Endothelial cell (in vitro differentiated cells): ENCODE data around the gene TXNL4A. TPM values are rescaled to one million over a fixed set of nuclear protein-coding genes. Genes with fewer than 3 reads are reported as not detected.

Experiments used
- DNase-seq: peaks from one replicate; pipeline ENCODE4 v3.0.0; 2021; ENCODE audit warnings: low spot score
- H3K27ac Mint-ChIP-seq: one replicate; pipeline ENCODE4 v1.8.0; 2021; ENCODE audit warnings: mixed read lengths, inconsistent platforms; ENCODE audit not compliant: unreplicated experiment
- H3K27me3 Mint-ChIP-seq: one replicate; pipeline ENCODE4 v1.8.0; 2021; ENCODE audit warnings: mild to moderate bottlenecking, moderate library complexity, mixed read lengths, inconsistent platforms; ENCODE audit not compliant: unreplicated experiment
- H3K36me3 Mint-ChIP-seq: one replicate; pipeline ENCODE4 v1.8.0; 2021; ENCODE audit warnings: mild to moderate bottlenecking, low read depth, mixed read lengths, inconsistent platforms; ENCODE audit not compliant: unreplicated experiment
- H3K4me1 Mint-ChIP-seq: one replicate; pipeline ENCODE4 v1.8.0; 2021; ENCODE audit warnings: mild to moderate bottlenecking, mixed read lengths, inconsistent platforms; ENCODE audit not compliant: unreplicated experiment
- H3K4me3 Mint-ChIP-seq: one replicate; pipeline ENCODE4 v1.8.0; 2021; ENCODE audit warnings: mild to moderate bottlenecking, mixed read lengths, inconsistent platforms; ENCODE audit not compliant: unreplicated experiment
- H3K9me3 Mint-ChIP-seq: one replicate; pipeline ENCODE4 v1.8.0; 2021; ENCODE audit warnings: mixed read lengths, inconsistent platforms; ENCODE audit not compliant: unreplicated experiment
- long read RNA-seq: library from polyadenylated mRNA; unstranded; transcript quantifications from one replicate; pipeline ENCODE4 v2.0.0, GENCODE V29; 2020; ENCODE audit not compliant: unreplicated experiment
- total RNA-seq: library from RNA; stranded (reverse); fragmentation: NEBNext Ultra II Directional; extraction: Animal tissue kit (Norgen Biotek cat#: 25700); gene quantifications from one replicate; pipeline ENCODE4 v1.2.1, GENCODE V29; 2021; ENCODE audit not compliant: unreplicated experiment
- TF ChIP-seq, protein P1 (sequence below): fragments of 200-600 bp; sonication (generic); IDR thresholded peaks from one replicate; pipeline ENCODE4 v1.5.0; 2021; ENCODE audit warnings: antibody characterized with exemption; ENCODE audit not compliant: unreplicated experiment

Gene TXNL4A, protein sequence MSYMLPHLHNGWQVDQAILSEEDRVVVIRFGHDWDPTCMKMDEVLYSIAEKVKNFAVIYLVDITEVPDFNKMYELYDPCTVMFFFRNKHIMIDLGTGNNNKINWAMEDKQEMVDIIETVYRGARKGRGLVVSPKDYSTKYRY
- total RNA-seq: 86.8 TPM
- long read RNA-seq, transcript TXNL4A-201 (3 exons, 3,504 nt): major isoform, 7 of 12 reads
- long read RNA-seq, partial matches to known transcripts: 0 of 12 reads
- long read RNA-seq, other reads (novel, unspliced or antisense): 4 of 12 reads

DNA sequence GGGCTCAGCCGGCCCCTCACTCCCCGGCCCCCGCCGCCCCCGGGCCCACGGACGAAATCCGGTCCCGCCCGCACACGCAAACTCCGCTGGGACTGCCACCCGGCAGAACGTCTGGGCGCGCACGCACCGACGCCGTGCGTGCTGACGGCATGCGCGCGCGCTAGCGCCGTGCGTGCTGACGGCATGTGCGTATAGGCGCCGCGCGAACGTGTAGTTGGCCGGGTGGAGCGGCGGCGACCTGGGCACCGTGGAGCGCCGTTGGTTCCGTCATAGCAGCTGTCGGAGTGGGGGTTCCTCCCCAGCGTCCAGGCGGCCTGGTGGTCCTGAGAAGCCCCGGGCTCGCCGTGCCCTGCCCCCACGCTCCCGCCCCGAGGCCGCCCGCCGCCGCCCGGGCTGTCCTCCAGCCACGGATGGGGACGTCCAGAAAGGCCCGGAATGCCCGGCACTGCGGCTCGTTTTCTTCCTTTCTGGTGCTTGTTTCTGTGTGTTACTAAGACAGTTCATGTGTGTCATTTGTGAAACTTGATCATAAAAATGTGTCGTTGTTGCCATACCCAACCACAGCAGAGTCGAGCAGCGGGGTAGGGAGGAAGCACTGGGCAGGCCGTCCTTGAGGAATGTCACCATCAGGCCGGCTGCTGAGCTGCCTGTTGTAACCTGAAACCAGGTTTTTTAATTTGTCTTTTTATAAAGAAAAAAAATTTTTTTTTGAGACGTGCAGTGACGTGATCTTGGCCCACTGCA is at the start of gene TXNL4A:
TSS of gene TXNL4A (minus strand) at position 113 of the 744 bp plus-strand sequence. CDS start 171 bp downstream, outside the sequence.
- peak; percentile 76 for DNase-seq
- Mint-ChIP-seq H3K9me3 (no peaks in the 10 kb centered on the region), H3K4me1 (peaks cover 18% of the 10 kb centered on the region), H3K36me3 (peaks cover 8% of the 10 kb centered on the region), H3K4me3 (peak within 1 kb of the TSS; percentile 98), H3K27ac (peak within 1 kb of the TSS; percentile 92), H3K27me3 (no peaks in the 10 kb centered on the region)
- TF ChIP-seq, protein P1, sequence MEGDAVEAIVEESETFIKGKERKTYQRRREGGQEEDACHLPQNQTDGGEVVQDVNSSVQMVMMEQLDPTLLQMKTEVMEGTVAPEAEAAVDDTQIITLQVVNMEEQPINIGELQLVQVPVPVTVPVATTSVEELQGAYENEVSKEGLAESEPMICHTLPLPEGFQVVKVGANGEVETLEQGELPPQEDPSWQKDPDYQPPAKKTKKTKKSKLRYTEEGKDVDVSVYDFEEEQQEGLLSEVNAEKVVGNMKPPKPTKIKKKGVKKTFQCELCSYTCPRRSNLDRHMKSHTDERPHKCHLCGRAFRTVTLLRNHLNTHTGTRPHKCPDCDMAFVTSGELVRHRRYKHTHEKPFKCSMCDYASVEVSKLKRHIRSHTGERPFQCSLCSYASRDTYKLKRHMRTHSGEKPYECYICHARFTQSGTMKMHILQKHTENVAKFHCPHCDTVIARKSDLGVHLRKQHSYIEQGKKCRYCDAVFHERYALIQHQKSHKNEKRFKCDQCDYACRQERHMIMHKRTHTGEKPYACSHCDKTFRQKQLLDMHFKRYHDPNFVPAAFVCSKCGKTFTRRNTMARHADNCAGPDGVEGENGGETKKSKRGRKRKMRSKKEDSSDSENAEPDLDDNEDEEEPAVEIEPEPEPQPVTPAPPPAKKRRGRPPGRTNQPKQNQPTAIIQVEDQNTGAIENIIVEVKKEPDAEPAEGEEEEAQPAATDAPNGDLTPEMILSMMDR: no peak

DNA sequence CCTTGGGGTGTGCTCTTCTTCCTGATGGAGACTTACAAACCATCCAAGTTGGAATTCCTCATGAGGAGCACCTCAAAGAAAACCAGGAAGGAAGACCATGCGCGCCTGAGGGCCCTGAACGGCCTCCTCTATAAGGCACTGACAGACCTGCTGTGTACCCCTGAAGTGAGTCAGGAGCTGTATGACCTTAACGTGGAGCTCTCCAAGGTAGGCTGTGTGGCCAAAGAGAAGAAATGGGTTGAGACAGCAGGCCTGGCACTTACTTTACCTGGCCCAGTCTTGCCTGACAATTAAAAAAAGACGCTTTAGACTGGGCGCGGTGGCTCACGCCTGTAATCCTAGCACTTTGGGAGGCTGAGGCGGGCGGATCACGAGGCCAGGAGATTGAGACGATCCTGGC is 48.9 kb upstream of the TXNL4A start:
- Mint-ChIP-seq H3K4me3 (no peak overlapping the region), H3K36me3 (peaks cover 16% of the 10 kb centered on the region), H3K27me3 (peaks cover 12% of the 10 kb centered on the region), H3K27ac (no peak overlapping the region), H3K9me3 (no peaks in the 10 kb centered on the region), H3K4me1 (peaks cover 21% of the 10 kb centered on the region)
- DNase-seq: no peak
- TF ChIP-seq, protein P1: no peak

DNA sequence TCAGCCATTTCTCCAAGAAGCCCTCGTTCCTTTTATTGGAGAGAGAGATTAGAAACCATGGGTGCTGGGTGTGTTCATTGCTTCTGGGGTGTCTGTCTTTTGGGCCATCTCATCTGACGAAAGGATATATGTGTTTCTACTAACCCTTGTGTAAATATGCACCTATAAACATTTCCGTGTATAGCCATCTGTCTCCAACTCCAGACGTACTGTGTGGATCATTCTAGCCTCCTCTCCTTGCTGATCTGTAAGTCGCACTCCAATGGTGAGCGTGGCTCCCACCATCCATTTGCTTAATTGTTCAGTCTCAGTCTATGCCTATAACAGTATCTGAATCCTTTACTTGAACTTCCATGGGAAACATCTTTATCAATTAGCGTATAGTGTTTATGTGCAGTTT is 47.6 kb upstream of the TXNL4A start:
- H3K9me3 Mint-ChIP-seq: no peaks in the 10 kb centered on the region
- DNase-seq: no peak
- no peak overlapping the region for H3K4me3 Mint-ChIP-seq
- H3K27me3 Mint-ChIP-seq: peaks cover 16% of the 10 kb centered on the region
- TF ChIP-seq, protein P1: no peak
- H3K36me3 Mint-ChIP-seq: peaks cover 16% of the 10 kb centered on the region
- H3K27ac Mint-ChIP-seq: no peak overlapping the region
- peaks cover 21% of the 10 kb centered on the region for H3K4me1 Mint-ChIP-seq

DNA sequence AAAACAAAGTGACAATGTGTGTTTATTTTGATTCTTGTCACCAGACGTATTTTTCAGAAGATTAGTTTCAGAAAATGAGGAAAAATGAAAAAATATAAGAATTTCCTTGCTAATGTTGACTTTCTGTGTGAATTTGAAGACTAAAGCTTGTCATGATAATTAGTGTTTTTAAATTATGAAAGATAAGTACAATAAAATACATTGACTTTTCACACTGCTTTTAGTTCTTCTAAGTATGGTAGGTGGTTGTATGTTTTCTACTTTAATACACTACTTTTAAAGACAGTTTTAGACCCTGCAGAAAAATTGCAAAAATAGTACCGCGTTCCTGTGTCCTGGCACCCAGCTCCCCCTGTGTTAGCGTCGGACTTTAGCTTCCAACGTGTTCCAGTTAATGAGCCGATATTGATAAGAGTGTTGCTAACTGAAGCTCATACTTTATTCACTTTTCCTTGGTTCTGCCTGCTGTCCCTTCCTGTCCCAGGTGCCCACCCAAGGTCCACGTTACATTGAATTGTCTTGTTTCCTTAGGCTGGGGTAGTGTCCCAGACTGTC is 46.6 kb upstream of the TXNL4A start:
- peaks cover 16% of the 10 kb centered on the region for H3K27me3 Mint-ChIP-seq
- H3K27ac Mint-ChIP-seq: peak overlapping the region; percentile 92
- DNase-seq: no peak
- no peaks in the 10 kb centered on the region for H3K9me3 Mint-ChIP-seq
- TF ChIP-seq, protein P1: no peak
- H3K4me3 Mint-ChIP-seq: peak overlapping the region; percentile 96
- H3K36me3 Mint-ChIP-seq: peaks cover 16% of the 10 kb centered on the region
- peaks cover 21% of the 10 kb centered on the region for H3K4me1 Mint-ChIP-seq
